ENCODE results near the gene CLDN14.

GRCh38 chr21:36478207-36478701 lies 1.7 kb downstream of the CLDN14 start:
- TF ChIP-seq CTCF (IDR thresholded peaks at IDR 0.05; ENCODE audit: low read depth, low read length): no peak
- TF ChIP-seq POLR2A (IDR thresholded peaks at IDR 0.05; ENCODE audit: extremely low read depth, insufficient read length): no peak

Measured in NB4 (cell line).